Thoracic aorta (tissue), 2 donors: ENCODE measurements around the gene STX11. TPM values are rescaled to one million over a fixed set of nuclear protein-coding genes. Genes with fewer than 3 reads are reported as not detected.

Experiments
- ATAC-seq: fragments of 150-250 bp; one replicate; pipeline ENCODE4 v1.8.0; 2017; ENCODE audit warnings: low read depth; ENCODE audit not compliant: insufficient number of reproducible peaks, low FRiP score
- DNase-seq: peaks from one replicate; pipeline ENCODE4 v3.0.0-alpha.2; 2020; ENCODE audit warnings: low spot score
- H3K27ac ChIP-seq, 2 donors: fragments of 200-600 bp; sonication (generic); 1 replicate in 1 of 2; 2 replicates in 1 of 2; pipeline ENCODE4 v1.5.1; 2016; ENCODE audit warnings: mild to moderate bottlenecking in 2 of 2, moderate library complexity in 2 of 2
- H3K27me3 ChIP-seq: fragments of 200-600 bp; sonication (generic); replicated peaks from 2 replicates; pipeline ENCODE4 v1.6.0; 2016; ENCODE audit warnings: mild to moderate bottlenecking; ENCODE audit not compliant: insufficient read depth
- H3K36me3 ChIP-seq: fragments of 200-600 bp; sonication (generic); one replicate; pipeline ENCODE4 v1.5.1; 2016
- H3K4me1 ChIP-seq, 2 donors: fragments of 200-600 bp; sonication (generic); 1 replicate in 1 of 2; 2 replicates in 1 of 2; pipeline versions ENCODE4 v1.5.1 to v1.6.0; 2016; ENCODE audit warnings: low read depth in 2 of 2, mild to moderate bottlenecking in 1 of 2; ENCODE audit not compliant: control insufficient read depth in 1 of 2
- H3K4me3 ChIP-seq: fragments of 200-600 bp; sonication (generic); 2 replicates; pipeline ENCODE4 v1.5.1; 2016; ENCODE audit warnings: mild to moderate bottlenecking
- H3K9me3 ChIP-seq: fragments of 200-600 bp; sonication (generic); 2 replicates; pipeline ENCODE4 v1.5.1; 2016
- CTCF ChIP-seq: fragments of 200-600 bp; sonication (generic); IDR thresholded peaks from one replicate; pipeline ENCODE4 v1.5.1; 2019; ENCODE audit warnings: antibody characterized with exemption
- total RNA-seq, 2 donors: library from RNA; depleted of rRNA; stranded (reverse); fragments of >200 nt; gene quantifications; one replicate each; pipeline versions ENCODE4 v1.1.0 to v1.2.3, GENCODE V29; 2016

The STX11 gene
- total RNA-seq, result 10 to 100 TPM; 12.1 to 17.2 TPM

GRCh38 chr6:144149894-144150709 is at the start of gene STX11:
Gene STX11, plus strand, starts transcription at chr6:144150517. Its CDS starts 36,111 bp downstream, at chr6:144186628.
- no peaks in the 10 kb centered on the region for H3K36me3 ChIP-seq
- DNase-seq (no peak), ATAC-seq (peak; percentile 42)
- H3K4me1 ChIP-seq, result peaks cover 0 to 14% of the 10 kb centered on the region in 2 donors
- H3K27me3 ChIP-seq, result no peaks in the 10 kb centered on the region
- H3K9me3 ChIP-seq, result no peaks in the 10 kb centered on the region
- H3K27ac ChIP-seq, result peak within 1 kb of the TSS in 1 of 2 donors; percentile 15
- peak within 1 kb of the TSS; percentile 76 for H3K4me3 ChIP-seq
- TF ChIP-seq CTCF, result no peak

GRCh38 chr6:144103026-144103563 is 47.2 kb upstream of the STX11 start:
- Histone ChIP-seq H3K9me3 (no peaks in the 10 kb centered on the region), H3K27ac (no peak overlapping the region), H3K4me3 (no peak overlapping the region), H3K27me3 (no peaks in the 10 kb centered on the region), H3K4me1 (no peaks in the 10 kb centered on the region), H3K36me3 (no peaks in the 10 kb centered on the region)
- DNase-seq, result no peak
- no peak for TF ChIP-seq CTCF
- no peak for ATAC-seq

- Histone ChIP-seq H3K36me3 (no peaks in the 10 kb centered on the region), H3K4me3 (no peak overlapping the region), H3K27me3 (no peaks in the 10 kb centered on the region), H3K4me1 (no peaks in the 10 kb centered on the region), H3K27ac (no peak overlapping the region), H3K9me3 (no peaks in the 10 kb centered on the region)
- no peak for TF ChIP-seq CTCF
- no peak for ATAC-seq
- DNase-seq, result no peak
Observed at GRCh38 chr6:144104488-144104887, 45.8 kb upstream of the STX11 start.

GRCh38 chr6:144104898-144105487 is 45.3 kb upstream of the STX11 start:
- no peak overlapping the region for H3K27ac ChIP-seq
- peak; percentile 57 for TF ChIP-seq CTCF
- no peak for DNase-seq
- H3K27me3 ChIP-seq, result no peaks in the 10 kb centered on the region
- H3K36me3 ChIP-seq, result no peaks in the 10 kb centered on the region
- ATAC-seq, result peak; percentile 54
- no peak overlapping the region for H3K4me3 ChIP-seq
- peaks cover 0 to 5% of the 10 kb centered on the region in 2 donors for H3K4me1 ChIP-seq
- no peaks in the 10 kb centered on the region for H3K9me3 ChIP-seq

- TF ChIP-seq CTCF, result no peak
- peaks cover 0 to 6% of the 10 kb centered on the region in 2 donors for H3K4me1 ChIP-seq
- H3K4me3 ChIP-seq, result no peak overlapping the region
- H3K27ac ChIP-seq, result no peak overlapping the region
- DNase-seq (no peak), ATAC-seq (no peak)
- no peaks in the 10 kb centered on the region for H3K36me3 ChIP-seq
- no peaks in the 10 kb centered on the region for H3K27me3 ChIP-seq
- H3K9me3 ChIP-seq, result no peaks in the 10 kb centered on the region
Observed at GRCh38 chr6:144106206-144106605, 44.1 kb upstream of the STX11 start.
